Endothelial cell of umbilical vein (primary cell): Measurements from ENCODE around the gene DEFB108B. TPM values are rescaled to one million over a fixed set of nuclear protein-coding genes. Genes with fewer than 3 reads are reported as not detected.
"Not testable (repeated sequence)": the region's sequence is repeated elsewhere in the genome, so short reads cannot be mapped to it uniquely, and the experiment has no call there.

Source experiments
- BruUV-seq: library from RNA; stranded (reverse); fragments of 400-500 nt; replicated peaks from 2 replicates; lab custom pipeline; 2021; lab: Mats Ljungman, UMichigan
- CTCF ChIA-PET: fragments of 300-600, 350-600 bp; sonication (Branson Sonifier 250); formaldehyde crosslinking; loops from one replicate; lab custom pipeline; 2021; ENCODE audit warnings: antibody characterized with exemption, inconsistent platforms; lab: Charles Lee
- POLR2A ChIA-PET: fragments of 300-600, 350-600 bp; sonication (Branson Sonifier 250); formaldehyde crosslinking; loops from one replicate; lab custom pipeline; 2021; ENCODE audit warnings: antibody characterized with exemption, inconsistent platforms; lab: Charles Lee
- DNase-seq: peaks from one replicate; pipeline ENCODE4 v3.0.0-alpha.2; 2011; ENCODE audit warnings: low read depth, low spot score
- FAIRE-seq: peaks from 2 replicates; lab custom pipeline; 2011; peaks lifted over from hg19 to GRCh38; lab: Jason Lieb, UNC
- H2AFZ ChIP-seq: 2 replicates; pipeline ENCODE4 v1.6.0; 2012; ENCODE audit warnings: low read depth, low read length, control low read depth, inconsistent platforms
- H3K27ac ChIP-seq: 2 replicates; pipeline ENCODE4 v1.5.1; 2011; ENCODE audit warnings: low read depth, mild to moderate bottlenecking, control low read depth, low read length, moderate library complexity; ENCODE audit not compliant: insufficient read depth
- H3K27me3 ChIP-seq, 2 experiments: 2 replicates each; pipeline versions ENCODE4 v1.6.0 to v1.6.1; 2011; ENCODE audit warnings: low read length in 2 of 2, mixed read lengths in 1 of 2; ENCODE audit not compliant: control insufficient read depth in 2 of 2, insufficient read depth in 2 of 2
- H3K36me3 ChIP-seq, 2 experiments: 2 replicates in 1 of 2; 3 replicates in 1 of 2; pipeline ENCODE4 v1.5.1; 2011; ENCODE audit warnings: low read length in 2 of 2, mild to moderate bottlenecking in 1 of 2, moderate library complexity in 1 of 2; ENCODE audit not compliant: control insufficient read depth in 2 of 2, insufficient read depth in 2 of 2; ENCODE audit errors: extremely low read depth in 1 of 2
- H3K4me1 ChIP-seq: 3 replicates; pipeline ENCODE4 v1.5.1; 2011; ENCODE audit warnings: mild to moderate bottlenecking, low read length; ENCODE audit not compliant: control insufficient read depth, insufficient read depth; ENCODE audit errors: extremely low read depth
- H3K4me2 ChIP-seq: 2 replicates; pipeline ENCODE4 v1.6.1; 2011; ENCODE audit warnings: low read length, control low read depth, mixed read lengths; ENCODE audit not compliant: insufficient read depth
- H3K4me3 ChIP-seq, 3 experiments: fragments of 200-600 bp in 1 of 3; sonication (generic), shearing (Covaris generic) in 1 of 3; replicated peaks in 1 of 3; 2 replicates each; pipeline ENCODE4 v1.5.1; 2011 to 2016; ENCODE audit warnings: control low read depth in 3 of 3, low read length in 3 of 3, mild to moderate bottlenecking in 2 of 3, inconsistent platforms in 1 of 3, low read depth in 1 of 3, moderate library complexity in 1 of 3; ENCODE audit not compliant: insufficient read depth in 1 of 3
- H3K79me2 ChIP-seq: 2 replicates; pipeline ENCODE4 v1.6.0; 2012; ENCODE audit warnings: low read length, inconsistent platforms; ENCODE audit not compliant: control insufficient read depth, insufficient read depth
- H3K9ac ChIP-seq: replicated peaks from 2 replicates; pipeline ENCODE3; 2011; ENCODE audit warnings: low read length, control low read depth; ENCODE audit not compliant: insufficient read depth; ENCODE audit errors: extremely low read depth
- H3K9me1 ChIP-seq: replicated peaks from 3 replicates; pipeline ENCODE4 v1.6.0; 2011; ENCODE audit warnings: mild to moderate bottlenecking, low read length; ENCODE audit not compliant: control insufficient read depth, insufficient read depth; ENCODE audit errors: extremely low read depth
- H3K9me3 ChIP-seq: replicated peaks from 2 replicates; pipeline ENCODE4 v1.5.1; 2012; ENCODE audit warnings: low read length, inconsistent platforms; ENCODE audit not compliant: control insufficient read depth, insufficient read depth
- H4K20me1 ChIP-seq: replicated peaks from 2 replicates; pipeline ENCODE3; 2011; ENCODE audit warnings: mild to moderate bottlenecking, low read length; ENCODE audit not compliant: control insufficient read depth, insufficient read depth; ENCODE audit errors: extremely low read depth
- dilution Hi-C: fragments of 300-500 bp; cut with MboI; formaldehyde crosslinking; loops from one replicate; pipeline ENCODE4 v1.15.0; 2019; ENCODE audit warnings: low sequenced_read_pairs; ENCODE audit not compliant: extremely low pct_ligation_motif_present
- intact Hi-C: fragments of 100-400 bp; cut with micrococcal nuclease; formaldehyde crosslinking; loops from one replicate; pipeline ENCODE4 v1.10.0; 2022
- polyA plus RNA-seq, 4 experiments: library from polyadenylated mRNA; depleted of rRNA in 3 of 4; stranded (reverse) in 3 of 4; unstranded in 1 of 4; fragments of >200 nt; gene quantifications; 2 replicates each; pipeline versions ENCODE4 v1.2.1 to v1.2.3, GENCODE V29; 2011 to 2012; ENCODE audit warnings: missing spikeins in 1 of 4
- total RNA-seq: library from RNA; stranded (reverse); gene quantifications from 2 replicates; pipeline ENCODE4 v1.2.3, GENCODE V29; 2021

The DEFB108B gene
- total and polyA plus RNA-seq, 2 donors (not counting 3 experiments of a cell fraction or from before 2014, with no cell fraction given), result not detected

DNA sequence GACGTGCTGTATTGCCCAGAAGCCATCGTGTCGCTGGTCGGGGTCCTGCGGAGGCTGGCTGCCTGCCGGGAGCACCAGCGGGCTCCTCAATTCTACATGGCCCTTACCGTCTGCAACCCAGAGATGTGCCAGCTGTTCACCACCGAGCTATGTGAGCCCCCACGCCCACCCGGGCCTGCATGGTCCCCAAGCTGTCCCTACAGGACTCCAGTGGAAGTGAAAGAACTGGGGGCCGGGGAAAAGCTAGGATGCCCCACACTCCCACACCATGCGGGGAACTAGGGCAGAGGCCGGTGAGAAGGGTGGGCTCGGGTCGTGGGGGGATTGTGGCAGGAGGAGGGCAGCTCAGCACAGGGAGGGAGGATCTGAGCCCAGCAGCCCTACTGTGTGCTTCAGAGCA, 37.0 kb upstream of the DEFB108B start:
- H2AFZ ChIP-seq, DNase-seq, POLR2A ChIA-PET, H3K4me3 ChIP-seq, H3K9me1 ChIP-seq, H3K79me2 ChIP-seq, H3K27me3 ChIP-seq, H3K36me3 ChIP-seq, FAIRE-seq, H4K20me1 ChIP-seq, H3K9ac ChIP-seq, H3K4me1 ChIP-seq, CTCF ChIA-PET, BruUV-seq, H3K4me2 ChIP-seq, H3K9me3 ChIP-seq, dilution Hi-C loops, intact Hi-C loops, H3K27ac ChIP-seq: not testable (repeated sequence)

DNA sequence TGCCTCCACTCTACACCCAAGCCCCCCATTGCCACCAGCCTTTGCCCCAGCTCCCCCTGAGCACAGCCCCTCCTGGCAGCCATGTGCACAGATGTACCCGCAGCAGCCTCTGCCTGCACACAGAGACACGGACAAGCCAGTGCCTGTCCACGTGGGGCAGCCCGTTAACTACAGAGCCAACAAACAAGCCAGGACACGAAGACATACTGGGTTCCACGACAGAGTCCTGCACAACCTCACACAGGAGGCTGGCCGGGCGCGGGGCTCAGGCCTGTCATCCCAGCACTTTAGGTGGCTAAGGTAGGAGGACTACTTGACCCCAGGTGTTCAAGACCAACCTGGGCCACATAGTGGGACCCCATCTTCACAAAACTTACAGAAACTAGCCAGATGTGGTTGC, 36.2 kb upstream of the DEFB108B start:
- intact Hi-C loops, BruUV-seq: not testable (repeated sequence)

GRCh38 chr11:71799556-71800128, 33.4 kb upstream of the DEFB108B start:
- intact Hi-C loops, H3K4me2 ChIP-seq, H3K9me1 ChIP-seq, H4K20me1 ChIP-seq, H3K4me1 ChIP-seq, H2AFZ ChIP-seq, DNase-seq, BruUV-seq, H3K79me2 ChIP-seq, H3K27me3 ChIP-seq, H3K27ac ChIP-seq, H3K9ac ChIP-seq, H3K36me3 ChIP-seq, dilution Hi-C loops, H3K4me3 ChIP-seq, POLR2A ChIA-PET, H3K9me3 ChIP-seq, FAIRE-seq: not testable (repeated sequence)
- CTCF ChIA-PET, result interaction anchor here (1.0 to 1.5 kb wide), 17 partner anchors 7 to 648 kb away, joined by 3 to 19 read pairs (median 3); partner anchors contain the start of genes CLPB and RNF121

More for the DNA sequence above, 36.2 kb upstream of the DEFB108B start:
- H2AFZ ChIP-seq, POLR2A ChIA-PET, dilution Hi-C loops, H3K27me3 ChIP-seq, H3K36me3 ChIP-seq, H3K79me2 ChIP-seq, H3K9me3 ChIP-seq, H4K20me1 ChIP-seq, H3K9me1 ChIP-seq, H3K4me2 ChIP-seq, DNase-seq, FAIRE-seq, H3K27ac ChIP-seq, CTCF ChIA-PET, H3K9ac ChIP-seq, H3K4me3 ChIP-seq, H3K4me1 ChIP-seq: not testable (repeated sequence)
